GM21737 (cell line): ENCODE results near the gene SSBP3.

Source experiments
- ATAC-seq: cut with Tn5 transposase; IDR thresholded peaks from one replicate; pipeline ENCODE4 v1.9.1; 2021; ENCODE audit warnings: mild to moderate bottlenecking, moderate library complexity; ENCODE audit not compliant: unreplicated experiment

The SSBP3 gene

GRCh38 chr1:54410359-54410758 is 4.2 kb upstream of the SSBP3 start:
- ATAC-seq: no peak

- no peak for ATAC-seq
Observed at GRCh38 chr1:54409156-54410142, 3.3 kb upstream of the SSBP3 start.

GRCh38 chr1:54408147-54409066 is 2.2 kb upstream of the SSBP3 start:
- ATAC-seq: no peak

GRCh38 chr1:54407404-54408146 is 1.4 kb upstream of the SSBP3 start:
- no peak for ATAC-seq

GRCh38 chr1:54407154-54407403 is 885 bp upstream of the SSBP3 start:
- ATAC-seq: no peak

- ATAC-seq: no peak
Observed at GRCh38 chr1:54405898-54406293, 298 bp downstream of the SSBP3 start.

GRCh38 chr1:54404939-54405897 is 976 bp downstream of the SSBP3 start:
- no peak for ATAC-seq

GRCh38 chr1:54404263-54404662 is 1.9 kb downstream of the SSBP3 start:
- no peak for ATAC-seq

- no peak for ATAC-seq
Observed at GRCh38 chr1:54403808-54404261, 2.4 kb downstream of the SSBP3 start.

GRCh38 chr1:54403405-54403804 is 2.8 kb downstream of the SSBP3 start:
- ATAC-seq: no peak

- no peak for ATAC-seq
Observed at GRCh38 chr1:54402896-54403295, 3.3 kb downstream of the SSBP3 start.

- no peak for ATAC-seq
Observed at GRCh38 chr1:54401799-54402198, 4.4 kb downstream of the SSBP3 start.

- no peak for ATAC-seq
Observed at GRCh38 chr1:54400329-54400728, 5.9 kb downstream of the SSBP3 start.

GRCh38 chr1:54399765-54400164 is 6.4 kb downstream of the SSBP3 start:
- ATAC-seq: no peak

- ATAC-seq: no peak
Observed at GRCh38 chr1:54398963-54399528, 7.1 kb downstream of the SSBP3 start.

- ATAC-seq: no peak
Observed at GRCh38 chr1:54397980-54398379, 8.2 kb downstream of the SSBP3 start.

GRCh38 chr1:54397090-54397591 is 9.1 kb downstream of the SSBP3 start:
- ATAC-seq: no peak

- ATAC-seq: no peak
Observed at GRCh38 chr1:54396261-54396933, 9.8 kb downstream of the SSBP3 start.
